ENCODE data around the gene ANKIB1. TPM values are rescaled to one million over a fixed set of nuclear protein-coding genes. Genes with fewer than 3 reads are reported as not detected.

The ANKIB1 gene
- total RNA-seq, 3 donors from 2014 or later = 34.7 to 74.8 (median 40.9) TPM

GRCh38 chr7:92282221-92282814, 36.5 kb downstream of the ANKIB1 start:
- no peak for TF ChIP-seq CTCF (IDR thresholded peaks at IDR 0.05)
- intact Hi-C loops (cut with DNase I, micrococcal nuclease) = no loop called here
- Histone ChIP-seq H3K36me3 (ENCODE audit: low read depth) (no peaks in the 10 kb centered on the region), H3K4me3 (no peak overlapping the region), H3K4me1 (ENCODE audit: low read depth) (no peaks in the 10 kb centered on the region), H3K9me3 (peaks cover 9% of the 10 kb centered on the region)
- ATAC-seq (no peak), DNase-seq (no peak)

GRCh38 chr7:92282930-92283329, 37.2 kb downstream of the ANKIB1 start:
- TF ChIP-seq CTCF (IDR thresholded peaks at IDR 0.05) = no peak
- H3K9me3 ChIP-seq = peaks cover 9% of the 10 kb centered on the region
- H3K4me1 ChIP-seq (ENCODE audit: low read depth) = no peaks in the 10 kb centered on the region
- no peak for ATAC-seq
- DNase-seq = no peak
- no peaks in the 10 kb centered on the region for H3K36me3 ChIP-seq (ENCODE audit: low read depth)
- no peak overlapping the region for H3K4me3 ChIP-seq
- intact Hi-C loops (cut with DNase I, micrococcal nuclease) = no loop called here

GRCh38 chr7:92289321-92289720, 43.5 kb downstream of the ANKIB1 start:
- no peak for DNase-seq
- intact Hi-C loops (cut with DNase I, micrococcal nuclease) = no loop called here
- Histone ChIP-seq H3K4me1 (ENCODE audit: low read depth) (peaks cover 12% of the 10 kb centered on the region), H3K4me3 (no peak overlapping the region), H3K36me3 (ENCODE audit: low read depth) (no peaks in the 10 kb centered on the region), H3K9me3 (no peaks in the 10 kb centered on the region)
- no peak for TF ChIP-seq CTCF (IDR thresholded peaks at IDR 0.05)
- ATAC-seq = no peak

- H3K9me3 ChIP-seq = no peaks in the 10 kb centered on the region
- peaks cover 12% of the 10 kb centered on the region for H3K4me1 ChIP-seq (ENCODE audit: low read depth)
- H3K36me3 ChIP-seq (ENCODE audit: low read depth) = no peaks in the 10 kb centered on the region
- TF ChIP-seq CTCF (IDR thresholded peaks at IDR 0.05) = no peak
- no peak for ATAC-seq
- no peak overlapping the region for H3K4me3 ChIP-seq
- intact Hi-C loops (cut with DNase I, micrococcal nuclease) = no loop called here
- DNase-seq = no peak
Measured at GRCh38 chr7:92292981-92293380, 47.2 kb downstream of the ANKIB1 start.

GRCh38 chr7:92293896-92294590, 48.3 kb downstream of the ANKIB1 start:
- Histone ChIP-seq H3K36me3 (ENCODE audit: low read depth) (no peaks in the 10 kb centered on the region), H3K4me1 (ENCODE audit: low read depth) (peaks cover 12% of the 10 kb centered on the region), H3K4me3 (no peak overlapping the region), H3K9me3 (no peaks in the 10 kb centered on the region)
- DNase-seq = no peak
- no peak for TF ChIP-seq CTCF (IDR thresholded peaks at IDR 0.05)
- no peak for ATAC-seq
- intact Hi-C loops (cut with DNase I, micrococcal nuclease) = no loop called here
